Measurements from ENCODE around the gene KLHDC7B.

The KLHDC7B gene

GRCh38 chr22:50545522-50546325 lies at the start of gene KLHDC7B:
KLHDC7B (plus strand) TSS chr22:50545899; CDS start chr22:50546244, 345 bp downstream.
- no peak for DNase-seq

GRCh38 chr22:50497093-50497492 lies 48.6 kb upstream of the KLHDC7B start:
- DNase-seq, result no peak

GRCh38 chr22:50498322-50498890 lies 47.3 kb upstream of the KLHDC7B start:
- DNase-seq, result peak; percentile 83

GRCh38 chr22:50500452-50500851 lies 45.2 kb upstream of the KLHDC7B start:
- no peak for DNase-seq

GRCh38 chr22:50502096-50502495 lies 43.6 kb upstream of the KLHDC7B start:
- no peak for DNase-seq

- peak; percentile 47 for DNase-seq
Observed at GRCh38 chr22:50502628-50503474, 42.8 kb upstream of the KLHDC7B start.

GRCh38 chr22:50503475-50504145 lies 42.1 kb upstream of the KLHDC7B start:
- no peak for DNase-seq

- DNase-seq, result peak; percentile 46
Observed at GRCh38 chr22:50504369-50505211, 41.1 kb upstream of the KLHDC7B start.

GRCh38 chr22:50505276-50505775 lies 40.4 kb upstream of the KLHDC7B start:
- peak; percentile 48 for DNase-seq

GRCh38 chr22:50505776-50506610 lies 39.7 kb upstream of the KLHDC7B start:
- peak; percentile 52 for DNase-seq

GRCh38 chr22:50506611-50507420 lies 38.9 kb upstream of the KLHDC7B start:
- peak; percentile 70 for DNase-seq

GRCh38 chr22:50507421-50507990 lies 38.2 kb upstream of the KLHDC7B start, which contains the start of gene LMF2:
LMF2 (minus strand) TSS chr22:50507702; CDS start chr22:50507675, 27 bp downstream.
- no peak for DNase-seq

- peak; percentile 98 for DNase-seq
Observed at GRCh38 chr22:50507991-50508884, 37.5 kb upstream of the KLHDC7B start, which contains the start of gene NCAPH2. NCAPH2 (plus strand) TSS chr22:50508224; CDS start chr22:50508338, 114 bp downstream.

- no peak for DNase-seq
Observed at GRCh38 chr22:50508897-50509296, 36.8 kb upstream of the KLHDC7B start.

- DNase-seq, result no peak
Observed at GRCh38 chr22:50513175-50513574, 32.5 kb upstream of the KLHDC7B start.

- peak; percentile 57 for DNase-seq
Observed at GRCh38 chr22:50516068-50516467, 29.6 kb upstream of the KLHDC7B start.

GRCh38 chr22:50516891-50517290 lies 28.8 kb upstream of the KLHDC7B start:
- no peak for DNase-seq
